Hippocampal formation (tissue), 2 donors: ENCODE results near the gene HHAT.

Source experiments
- DNase-seq, 2 donors: peaks; one replicate each; lab custom pipeline; 2025; lab: John Stamatoyannopoulos, UW

The HHAT gene

DNA sequence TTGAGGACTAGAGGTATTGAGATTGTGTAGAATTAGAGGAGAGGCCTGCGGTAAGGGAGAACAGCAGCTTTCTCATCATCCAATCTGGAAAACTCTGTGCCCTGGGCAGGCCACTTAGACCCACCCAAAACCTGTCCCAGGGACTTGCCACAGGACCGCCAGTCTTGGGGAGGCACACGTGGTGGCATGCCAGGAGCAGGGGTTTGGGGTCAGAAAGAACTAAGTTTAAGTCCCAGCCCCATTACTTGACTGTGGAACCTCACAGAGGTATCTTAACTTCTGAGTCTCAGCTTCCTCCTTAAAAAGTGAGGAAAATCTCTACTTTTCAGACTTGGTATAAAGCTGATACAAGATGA, 356.6 kb downstream of the HHAT start:
- DNase-seq, result no peak

DNA sequence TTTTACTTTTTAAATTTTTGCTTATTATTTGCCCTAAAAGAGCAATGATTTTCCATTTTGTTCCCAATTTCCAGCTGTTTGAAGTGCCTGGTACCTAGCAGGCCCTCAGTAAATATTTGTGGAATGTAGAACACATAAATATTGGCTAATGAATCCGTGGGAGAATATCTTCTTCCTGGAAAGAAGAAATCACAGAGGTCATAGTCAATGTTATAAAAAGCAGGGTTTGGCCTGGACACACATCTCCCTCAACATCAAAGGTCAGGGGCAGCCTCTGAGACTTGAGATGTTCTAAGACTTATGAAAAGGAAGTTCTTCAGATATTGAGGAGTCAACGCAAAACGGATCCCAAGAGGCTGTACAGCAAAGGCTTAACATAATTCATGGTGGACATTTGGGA, 358.1 kb downstream of the HHAT start:
- no peak for DNase-seq

GRCh38 chr1:210687582-210688279, 359.0 kb downstream of the HHAT start:
- DNase-seq, result no peak

DNA sequence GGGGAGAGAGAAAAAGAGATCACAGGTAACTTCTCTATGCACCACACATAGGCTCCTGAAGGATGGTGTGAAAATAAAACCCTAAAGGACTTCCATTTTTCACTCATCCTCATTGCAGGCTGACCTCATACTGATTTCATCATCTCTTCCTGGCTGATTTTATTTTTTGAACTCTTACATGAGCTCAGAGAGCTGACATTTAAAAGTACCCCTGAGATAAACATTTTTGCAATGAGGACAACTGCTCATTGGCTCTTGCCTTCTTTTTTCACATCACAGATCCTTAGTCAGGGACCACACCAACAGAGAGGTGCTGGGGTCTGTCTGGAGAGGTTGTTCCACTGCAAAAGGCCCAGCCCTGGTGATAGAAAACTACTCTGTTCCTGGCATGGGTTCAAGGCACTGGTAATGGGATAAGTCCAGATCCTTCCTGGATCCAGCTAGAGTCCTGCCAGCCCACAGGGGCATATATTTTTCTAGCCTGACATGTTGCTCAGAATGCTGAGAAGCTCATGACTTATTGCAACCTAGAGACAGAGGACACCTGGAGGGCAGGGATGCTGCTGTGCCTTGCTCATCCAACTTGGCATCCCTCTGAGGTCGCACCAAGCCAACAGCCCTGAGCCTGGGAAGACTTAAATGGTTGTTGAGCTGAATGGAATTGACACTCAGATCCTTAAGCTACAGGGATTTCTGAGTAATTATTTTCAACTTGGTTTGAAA, 360.0 kb downstream of the HHAT start:
- DNase-seq, result no peak

DNA sequence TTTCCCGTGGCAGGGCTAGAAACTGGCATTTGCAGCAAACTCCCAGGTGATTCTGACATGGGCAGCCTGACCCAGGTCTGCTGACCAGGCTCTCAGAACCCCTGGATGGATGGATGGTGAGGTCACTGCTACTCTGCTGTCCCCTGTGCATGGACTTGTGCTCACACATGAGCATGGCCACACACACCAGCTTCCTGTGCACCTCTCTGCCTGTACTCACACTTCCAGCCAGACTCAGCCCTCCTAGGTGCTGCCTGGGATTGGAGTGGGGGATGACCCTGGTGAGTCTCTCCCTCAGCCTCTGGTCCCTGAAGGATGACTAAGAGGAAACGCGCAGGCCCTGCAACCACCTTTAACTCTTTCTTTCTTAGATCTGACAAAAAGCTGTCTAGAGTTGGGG, 361.1 kb downstream of the HHAT start:
- no peak for DNase-seq

DNA sequence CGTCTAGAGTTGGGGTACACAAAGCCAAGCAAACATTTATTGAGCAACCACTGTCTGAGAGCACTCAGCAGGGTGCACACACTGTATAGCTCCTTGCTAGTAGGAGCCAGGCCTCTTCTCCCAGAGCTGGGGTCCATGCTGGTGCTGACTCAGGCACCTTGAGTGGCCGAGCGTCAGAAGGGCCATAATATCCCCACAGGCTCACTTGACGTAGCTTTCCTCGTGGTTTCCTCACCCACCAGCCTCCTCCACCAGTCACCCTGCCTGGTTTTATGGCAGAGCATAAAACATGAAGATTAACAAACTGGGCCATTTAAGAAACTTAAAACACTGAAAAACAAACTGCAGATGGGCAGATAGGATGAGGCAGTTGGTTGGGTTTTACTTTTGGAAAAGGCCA, 361.5 kb downstream of the HHAT start:
- no peak for DNase-seq

DNA sequence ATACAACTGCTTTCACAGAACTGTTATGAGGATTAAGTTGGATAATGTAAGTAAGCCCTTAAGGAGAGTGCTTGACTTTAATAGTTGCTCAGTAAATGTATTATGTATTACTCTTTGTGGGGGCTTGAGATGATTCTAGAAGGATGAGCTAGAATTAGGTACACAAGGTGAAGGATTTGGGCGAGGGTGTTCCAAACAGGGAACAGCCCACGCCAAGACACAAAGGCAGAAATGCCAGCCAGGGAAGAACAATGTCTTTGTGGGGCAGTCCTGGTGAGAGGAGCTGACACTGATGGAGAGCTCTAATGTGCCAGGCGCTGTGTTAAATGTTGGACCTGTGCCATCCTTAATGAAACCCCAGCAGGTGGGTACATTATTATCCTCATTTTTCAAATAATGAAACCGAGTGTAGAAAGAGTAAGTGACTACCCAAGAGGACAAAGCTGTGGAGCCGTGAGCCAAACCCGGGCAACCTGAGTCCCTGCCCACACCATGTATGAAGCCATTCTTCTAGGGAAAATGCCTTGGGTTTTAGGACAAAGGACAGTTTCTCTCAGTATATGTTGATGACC, 362.4 kb downstream of the HHAT start:
- DNase-seq, result no peak

- DNase-seq, result peak; percentile 8 to 32
Measured at GRCh38 chr1:210692796-210693195, 364.1 kb downstream of the HHAT start.

DNA sequence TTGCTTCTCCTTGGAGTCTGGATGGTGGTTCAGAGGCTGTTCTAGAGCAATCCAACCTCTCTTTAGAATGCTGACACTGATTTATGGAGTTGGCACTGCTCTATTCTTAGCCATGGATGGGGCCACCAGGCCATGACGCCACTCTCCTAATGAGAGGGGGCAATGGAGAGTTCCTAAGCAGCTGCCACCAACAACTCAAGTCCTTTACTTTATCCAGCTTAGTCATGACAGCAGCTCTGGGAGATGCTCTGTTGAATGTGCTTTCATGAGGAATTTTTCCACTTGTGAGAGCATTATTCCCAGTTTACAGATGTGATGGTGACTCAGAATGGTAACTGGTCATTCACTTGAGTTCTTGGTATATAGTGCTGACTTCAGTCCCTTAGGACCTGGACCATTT, 366.3 kb downstream of the HHAT start:
- no peak for DNase-seq

- DNase-seq, result no peak
Measured at GRCh38 chr1:210696709-210697108, 368.0 kb downstream of the HHAT start.

DNA sequence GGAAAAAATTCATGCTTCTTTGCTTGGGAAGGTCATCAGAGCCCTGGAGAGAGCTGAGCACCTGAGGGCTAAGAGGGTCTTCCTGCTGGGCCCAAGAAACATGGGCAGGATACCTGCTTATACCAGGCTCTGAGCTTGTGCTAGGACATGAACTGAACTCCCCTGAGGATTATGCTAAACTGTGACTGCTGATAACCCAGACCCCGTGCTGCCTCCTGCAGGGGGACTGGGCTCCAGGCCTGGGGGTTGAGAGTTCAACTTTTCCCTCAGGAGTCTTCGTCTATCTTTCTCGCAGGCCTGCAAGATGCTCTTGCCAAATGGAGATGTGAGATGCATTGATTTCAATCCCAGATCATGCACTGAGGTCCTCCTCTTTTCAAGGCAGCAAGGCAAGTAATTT, 368.5 kb downstream of the HHAT start:
- DNase-seq, result no peak

GRCh38 chr1:210698661-210699060, 370.0 kb downstream of the HHAT start:
- no peak for DNase-seq

- no peak for DNase-seq
Measured at GRCh38 chr1:210700083-210700482, 371.4 kb downstream of the HHAT start.

GRCh38 chr1:210700511-210700910, 371.8 kb downstream of the HHAT start:
- no peak for DNase-seq

GRCh38 chr1:210702506-210702905, 373.8 kb downstream of the HHAT start:
- DNase-seq, result no peak

GRCh38 chr1:210703593-210703992, 374.9 kb downstream of the HHAT start:
- DNase-seq, result no peak

- no peak for DNase-seq
Measured at GRCh38 chr1:210705086-210705485, 376.4 kb downstream of the HHAT start.

- DNase-seq, result no peak
Measured at GRCh38 chr1:210706246-210706645, 377.5 kb downstream of the HHAT start.

- no peak for DNase-seq
Measured at GRCh38 chr1:210707300-210708240, 378.9 kb downstream of the HHAT start.

DNA sequence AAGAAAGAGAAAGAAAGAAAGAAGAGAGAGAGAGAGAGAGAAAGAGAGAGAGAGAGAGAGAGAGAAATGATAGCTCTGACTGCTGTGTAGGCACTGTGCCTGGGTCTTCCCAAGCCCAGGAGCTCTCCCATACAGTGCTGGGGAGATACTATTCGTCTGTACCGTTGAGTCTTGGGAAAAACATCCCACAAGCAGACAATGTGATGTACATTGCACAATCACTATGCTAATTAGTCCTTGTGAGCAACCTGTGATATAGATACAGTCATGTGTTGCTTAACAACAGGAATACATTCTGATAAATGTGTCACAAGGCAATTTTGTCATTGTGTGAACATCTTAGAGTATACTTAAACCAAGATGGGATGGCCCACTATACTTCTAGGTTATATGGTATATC, 381.0 kb downstream of the HHAT start:
- no peak for DNase-seq

DNA sequence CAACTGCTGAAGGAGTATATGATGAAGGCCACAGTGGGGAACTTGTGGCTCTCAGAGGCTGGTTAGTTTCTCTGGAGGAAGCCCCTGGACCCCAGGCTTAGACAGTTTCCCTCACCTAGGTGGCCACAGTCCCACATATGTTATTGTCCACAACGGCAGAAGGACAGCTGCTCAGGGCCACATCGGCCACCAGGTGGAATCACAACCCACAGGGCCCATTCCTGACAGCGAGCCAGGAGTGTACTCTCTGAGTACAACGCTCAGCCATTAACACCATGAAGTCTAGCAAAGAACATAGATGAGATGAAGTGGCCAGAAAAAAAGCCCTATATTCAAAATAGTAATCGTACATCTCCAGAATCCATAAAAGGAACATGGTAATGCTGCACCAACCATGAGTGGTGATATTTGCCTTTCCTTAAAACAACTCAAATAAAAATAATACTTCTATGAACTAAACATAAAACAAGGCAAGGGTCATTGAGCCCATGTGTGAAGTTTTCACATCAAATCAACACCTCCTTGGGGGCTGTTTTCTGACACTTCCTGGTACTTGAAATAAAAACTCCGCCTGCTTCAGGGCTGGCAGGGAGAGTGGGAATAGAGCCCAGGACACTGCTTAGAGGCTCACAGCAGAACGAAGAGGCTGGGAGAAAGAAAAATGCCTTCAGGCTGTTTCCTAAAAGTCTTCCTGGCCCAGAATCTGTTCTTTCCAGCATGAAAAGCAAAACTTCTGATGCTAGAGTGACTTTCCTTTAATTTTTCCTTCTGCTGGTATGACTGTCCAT, 383.3 kb downstream of the HHAT start:
- no peak for DNase-seq

- DNase-seq, result no peak
Measured at GRCh38 chr1:210715072-210715471, 386.4 kb downstream of the HHAT start.
